Stimulated activated CD4-positive, alpha-beta T cell treated with anti-CD3 and anti-CD28 coated beads, Interleukin-12 subunit alpha, Interleukin-12 subunit beta, amount 100 ng/mL, for 4 hours (primary cell): ENCODE measurements around the gene ADIPOQ.
"Not testable (repeated sequence)": the region's sequence is repeated elsewhere in the genome, so short reads cannot be mapped to it uniquely, and the experiment has no call there.

ENCODE experiments used
- DNase-seq: peaks from one replicate; pipeline ENCODE4 v3.0.0-alpha.2; 2020

The ADIPOQ gene

GRCh38 chr3:186842426-186843038, at the start of gene ADIPOQ:
TSS of gene ADIPOQ (plus strand) at chr3:186842710. CDS start at chr3:186853059, 10,349 bp downstream.
- DNase-seq, result no peak

- no peak for DNase-seq
These were observed 44.2 kb upstream of the ADIPOQ start for GRCh38 chr3:186798239-186798874.

- no peak for DNase-seq
These were observed 42.2 kb upstream of the ADIPOQ start for GRCh38 chr3:186800285-186800684.

GRCh38 chr3:186802701-186803100, 39.8 kb upstream of the ADIPOQ start:
- no peak for DNase-seq

GRCh38 chr3:186803447-186803846, 39.1 kb upstream of the ADIPOQ start:
- DNase-seq, result not testable (repeated sequence)

GRCh38 chr3:186806089-186807055, 36.1 kb upstream of the ADIPOQ start, which contains the start of gene RFC4:
TSS of gene RFC4 (minus strand) at chr3:186806482. CDS start at chr3:186804713, 1,769 bp downstream.
- DNase-seq, result peak; percentile 87

GRCh38 chr3:186807231-186807630, 35.3 kb upstream of the ADIPOQ start:
- DNase-seq, result no peak

GRCh38 chr3:186810336-186810996, 32.0 kb upstream of the ADIPOQ start:
- no peak for DNase-seq

- not testable (repeated sequence) for DNase-seq
These were observed 31.2 kb upstream of the ADIPOQ start for GRCh38 chr3:186811313-186811712.

- DNase-seq, result no peak
These were observed 28.4 kb upstream of the ADIPOQ start for GRCh38 chr3:186814100-186814499.

- DNase-seq, result no peak
These were observed 27.1 kb upstream of the ADIPOQ start for GRCh38 chr3:186815435-186815834.

GRCh38 chr3:186818516-186818915, 24.0 kb upstream of the ADIPOQ start:
- no peak for DNase-seq

GRCh38 chr3:186818956-186819355, 23.6 kb upstream of the ADIPOQ start:
- DNase-seq, result no peak

GRCh38 chr3:186821429-186822387, 20.8 kb upstream of the ADIPOQ start:
- DNase-seq, result no peak

- DNase-seq, result not testable (repeated sequence)
These were observed 20.1 kb upstream of the ADIPOQ start for GRCh38 chr3:186822388-186822759.

GRCh38 chr3:186823386-186823785, 19.1 kb upstream of the ADIPOQ start:
- no peak for DNase-seq

GRCh38 chr3:186824430-186825139, 17.9 kb upstream of the ADIPOQ start:
- no peak for DNase-seq

GRCh38 chr3:186825294-186825821, 17.2 kb upstream of the ADIPOQ start:
- peak; percentile 45 for DNase-seq

GRCh38 chr3:186825872-186826409, 16.6 kb upstream of the ADIPOQ start:
- no peak for DNase-seq

GRCh38 chr3:186826410-186826975, 16.0 kb upstream of the ADIPOQ start:
- DNase-seq, result peak; percentile 18
